ENCODE results near the gene CHRDL1.

DNA sequence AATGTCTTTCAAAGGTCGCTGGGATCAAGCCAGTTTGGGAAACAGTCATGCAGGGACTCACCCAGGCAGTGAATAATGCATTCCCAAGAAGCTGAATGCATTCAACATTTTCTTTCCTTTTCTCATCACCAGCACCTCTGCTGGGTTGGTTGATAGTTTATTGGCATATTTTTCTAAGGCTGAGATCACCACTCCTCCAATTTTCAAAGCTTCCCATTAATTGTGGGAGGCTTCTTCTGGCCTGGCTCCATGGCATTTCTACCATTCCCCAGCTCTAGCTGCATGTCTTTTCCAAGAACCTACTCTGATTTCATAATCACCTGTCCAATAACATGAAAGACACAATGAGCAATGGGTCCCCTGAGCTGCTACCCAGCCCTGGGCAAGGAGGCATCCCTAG, 35.8 kb downstream of the CHRDL1 start:
- TF ChIP-seq, protein P1, sequence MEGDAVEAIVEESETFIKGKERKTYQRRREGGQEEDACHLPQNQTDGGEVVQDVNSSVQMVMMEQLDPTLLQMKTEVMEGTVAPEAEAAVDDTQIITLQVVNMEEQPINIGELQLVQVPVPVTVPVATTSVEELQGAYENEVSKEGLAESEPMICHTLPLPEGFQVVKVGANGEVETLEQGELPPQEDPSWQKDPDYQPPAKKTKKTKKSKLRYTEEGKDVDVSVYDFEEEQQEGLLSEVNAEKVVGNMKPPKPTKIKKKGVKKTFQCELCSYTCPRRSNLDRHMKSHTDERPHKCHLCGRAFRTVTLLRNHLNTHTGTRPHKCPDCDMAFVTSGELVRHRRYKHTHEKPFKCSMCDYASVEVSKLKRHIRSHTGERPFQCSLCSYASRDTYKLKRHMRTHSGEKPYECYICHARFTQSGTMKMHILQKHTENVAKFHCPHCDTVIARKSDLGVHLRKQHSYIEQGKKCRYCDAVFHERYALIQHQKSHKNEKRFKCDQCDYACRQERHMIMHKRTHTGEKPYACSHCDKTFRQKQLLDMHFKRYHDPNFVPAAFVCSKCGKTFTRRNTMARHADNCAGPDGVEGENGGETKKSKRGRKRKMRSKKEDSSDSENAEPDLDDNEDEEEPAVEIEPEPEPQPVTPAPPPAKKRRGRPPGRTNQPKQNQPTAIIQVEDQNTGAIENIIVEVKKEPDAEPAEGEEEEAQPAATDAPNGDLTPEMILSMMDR (conservative IDR thresholded peaks at IDR 0.05 in 1 of 2, IDR thresholded peaks at IDR 0.05 in 1 of 2; ENCODE audit: extremely low read depth in 1 of 2, insufficient read depth in 1 of 2, low read depth in 1 of 2, low read length in 2 of 2), result no peak
- no peak for TF ChIP-seq EZH2 (IDR thresholded peaks at IDR 0.05; ENCODE audit: borderline replicate concordance, low read length)

All from mammary epithelial cell (primary cell).